ENCODE results near the gene POLR1A. TPM values are rescaled to one million over a fixed set of nuclear protein-coding genes. Genes with fewer than 3 reads are reported as not detected.

The POLR1A gene
- total RNA-seq, 1 experiment from 2014 or later, result 62.6 TPM

- intact Hi-C loops (cut with micrococcal nuclease; ENCODE audit: unreplicated experiment), result no loop called here
- no peaks in the 10 kb centered on the region for H3K4me1 ChIP-seq (ENCODE audit: control insufficient read depth, insufficient read depth, low read length)
- CTCF ChIA-PET, result no interaction called here
- POLR2A ChIA-PET, result no interaction called here
- peaks cover 29% of the 10 kb centered on the region for H3K36me3 ChIP-seq (ENCODE audit: control insufficient read depth, insufficient read depth, low read length)
- no peak overlapping the region for H3K4me3 ChIP-seq (ENCODE audit: low read depth in 2 of 2, low read length in 2 of 2)
- H3K27ac ChIP-seq (ENCODE audit: low read length), result no peak overlapping the region
- DNase-seq (ENCODE audit: low read depth, low spot score) (no peak), ATAC-seq (no peak)
- in situ Hi-C loops (cut with HindIII; ENCODE audit: low pct_unique_long_range_greater_than_20kb, low sequenced_read_pairs), result no loop called here
- TF ChIP-seq SIN3A (IDR thresholded peaks at IDR 0.05; ENCODE audit: borderline replicate concordance, insufficient read depth, low read depth, low read length), result no peak
- TF ChIP-seq, protein P1, sequence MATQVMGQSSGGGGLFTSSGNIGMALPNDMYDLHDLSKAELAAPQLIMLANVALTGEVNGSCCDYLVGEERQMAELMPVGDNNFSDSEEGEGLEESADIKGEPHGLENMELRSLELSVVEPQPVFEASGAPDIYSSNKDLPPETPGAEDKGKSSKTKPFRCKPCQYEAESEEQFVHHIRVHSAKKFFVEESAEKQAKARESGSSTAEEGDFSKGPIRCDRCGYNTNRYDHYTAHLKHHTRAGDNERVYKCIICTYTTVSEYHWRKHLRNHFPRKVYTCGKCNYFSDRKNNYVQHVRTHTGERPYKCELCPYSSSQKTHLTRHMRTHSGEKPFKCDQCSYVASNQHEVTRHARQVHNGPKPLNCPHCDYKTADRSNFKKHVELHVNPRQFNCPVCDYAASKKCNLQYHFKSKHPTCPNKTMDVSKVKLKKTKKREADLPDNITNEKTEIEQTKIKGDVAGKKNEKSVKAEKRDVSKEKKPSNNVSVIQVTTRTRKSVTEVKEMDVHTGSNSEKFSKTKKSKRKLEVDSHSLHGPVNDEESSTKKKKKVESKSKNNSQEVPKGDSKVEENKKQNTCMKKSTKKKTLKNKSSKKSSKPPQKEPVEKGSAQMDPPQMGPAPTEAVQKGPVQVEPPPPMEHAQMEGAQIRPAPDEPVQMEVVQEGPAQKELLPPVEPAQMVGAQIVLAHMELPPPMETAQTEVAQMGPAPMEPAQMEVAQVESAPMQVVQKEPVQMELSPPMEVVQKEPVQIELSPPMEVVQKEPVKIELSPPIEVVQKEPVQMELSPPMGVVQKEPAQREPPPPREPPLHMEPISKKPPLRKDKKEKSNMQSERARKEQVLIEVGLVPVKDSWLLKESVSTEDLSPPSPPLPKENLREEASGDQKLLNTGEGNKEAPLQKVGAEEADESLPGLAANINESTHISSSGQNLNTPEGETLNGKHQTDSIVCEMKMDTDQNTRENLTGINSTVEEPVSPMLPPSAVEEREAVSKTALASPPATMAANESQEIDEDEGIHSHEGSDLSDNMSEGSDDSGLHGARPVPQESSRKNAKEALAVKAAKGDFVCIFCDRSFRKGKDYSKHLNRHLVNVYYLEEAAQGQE (IDR thresholded peaks at IDR 0.05; ENCODE audit: insufficient read depth in 1 of 2, low read depth in 2 of 2, low read length in 1 of 2), result no peak
- no peak for TF ChIP-seq POLR2AphosphoS5 (IDR thresholded peaks at IDR 0.05; ENCODE audit: low read depth, low read length)
- no peak for TF ChIP-seq TCF7L2 (IDR thresholded peaks at IDR 0.05; ENCODE audit: low read depth, low read length)
- TF ChIP-seq, protein P2, sequence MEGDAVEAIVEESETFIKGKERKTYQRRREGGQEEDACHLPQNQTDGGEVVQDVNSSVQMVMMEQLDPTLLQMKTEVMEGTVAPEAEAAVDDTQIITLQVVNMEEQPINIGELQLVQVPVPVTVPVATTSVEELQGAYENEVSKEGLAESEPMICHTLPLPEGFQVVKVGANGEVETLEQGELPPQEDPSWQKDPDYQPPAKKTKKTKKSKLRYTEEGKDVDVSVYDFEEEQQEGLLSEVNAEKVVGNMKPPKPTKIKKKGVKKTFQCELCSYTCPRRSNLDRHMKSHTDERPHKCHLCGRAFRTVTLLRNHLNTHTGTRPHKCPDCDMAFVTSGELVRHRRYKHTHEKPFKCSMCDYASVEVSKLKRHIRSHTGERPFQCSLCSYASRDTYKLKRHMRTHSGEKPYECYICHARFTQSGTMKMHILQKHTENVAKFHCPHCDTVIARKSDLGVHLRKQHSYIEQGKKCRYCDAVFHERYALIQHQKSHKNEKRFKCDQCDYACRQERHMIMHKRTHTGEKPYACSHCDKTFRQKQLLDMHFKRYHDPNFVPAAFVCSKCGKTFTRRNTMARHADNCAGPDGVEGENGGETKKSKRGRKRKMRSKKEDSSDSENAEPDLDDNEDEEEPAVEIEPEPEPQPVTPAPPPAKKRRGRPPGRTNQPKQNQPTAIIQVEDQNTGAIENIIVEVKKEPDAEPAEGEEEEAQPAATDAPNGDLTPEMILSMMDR (IDR thresholded peaks at IDR 0.05), result no peak
- H3K9me3 ChIP-seq (ENCODE audit: control insufficient read depth, insufficient read depth, low read depth, low read length), result no peaks in the 10 kb centered on the region
- H3K27me3 ChIP-seq (ENCODE audit: control insufficient read depth, insufficient read depth, low read length), result no peaks in the 10 kb centered on the region
- no TSS peak for BruUV-seq (replicated peaks)
These were observed 42.1 kb upstream of the POLR1A start for GRCh38 chr2:86147793-86148192.

DNA sequence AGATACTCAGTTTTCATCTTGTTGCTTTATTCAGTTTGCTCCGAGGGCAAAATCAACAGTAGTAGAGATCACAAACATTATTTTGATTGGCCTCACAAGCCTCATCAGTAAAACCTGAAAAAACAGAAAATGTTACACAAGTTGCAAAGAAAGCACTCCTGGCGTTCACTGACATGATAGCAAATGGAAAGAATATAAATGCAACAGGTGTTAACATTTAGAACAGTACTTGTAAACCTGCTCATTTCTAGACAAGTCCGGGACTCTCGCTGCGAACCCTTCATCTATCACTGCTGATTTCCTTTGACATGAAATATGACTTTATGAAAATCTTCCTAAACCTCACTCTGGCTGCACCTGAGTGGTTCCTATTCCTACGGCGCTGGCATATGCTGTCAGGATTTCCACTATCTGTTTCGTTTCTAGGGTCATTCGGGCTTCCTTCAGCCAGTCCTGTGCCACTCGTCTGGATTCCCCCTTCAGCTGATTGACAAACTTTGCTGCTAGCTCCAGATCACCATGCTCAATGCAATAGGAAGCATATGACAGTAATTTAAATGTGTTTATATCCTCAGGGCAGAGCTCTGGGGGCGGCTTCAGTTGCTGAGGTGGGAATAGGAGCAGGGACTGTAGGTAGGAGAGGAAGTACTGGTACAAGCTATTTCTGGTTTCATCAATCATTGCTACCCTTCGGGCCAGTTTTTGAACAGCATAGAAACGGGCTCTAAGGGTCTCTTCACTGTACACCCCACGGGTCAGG is 38.4 kb upstream of the POLR1A start:
- no peaks in the 10 kb centered on the region for H3K27me3 ChIP-seq (ENCODE audit: control insufficient read depth, insufficient read depth, low read length)
- no peak overlapping the region for H3K27ac ChIP-seq (ENCODE audit: low read length)
- H3K9me3 ChIP-seq (ENCODE audit: control insufficient read depth, insufficient read depth, low read depth, low read length), result no peaks in the 10 kb centered on the region
- in situ Hi-C loops (cut with HindIII; ENCODE audit: low pct_unique_long_range_greater_than_20kb, low sequenced_read_pairs), result no loop called here
- H3K4me3 ChIP-seq (ENCODE audit: low read depth in 2 of 2, low read length in 2 of 2), result no peak overlapping the region
- H3K36me3 ChIP-seq (ENCODE audit: control insufficient read depth, insufficient read depth, low read length), result peaks cover 23% of the 10 kb centered on the region
- ChIA-PET POLR2A (no interaction called here), CTCF (no interaction called here)
- intact Hi-C loops (cut with micrococcal nuclease; ENCODE audit: unreplicated experiment), result no loop called here
- BruUV-seq (replicated peaks), result TSS peak; percentile 90
- TF ChIP-seq TCF7L2 (IDR thresholded peaks at IDR 0.05; ENCODE audit: low read depth, low read length), result no peak
- no peak for TF ChIP-seq POLR2AphosphoS5 (IDR thresholded peaks at IDR 0.05; ENCODE audit: low read depth, low read length)
- no peak for TF ChIP-seq SIN3A (IDR thresholded peaks at IDR 0.05; ENCODE audit: borderline replicate concordance, insufficient read depth, low read depth, low read length)
- TF ChIP-seq, protein P2 (IDR thresholded peaks at IDR 0.05), result no peak
- TF ChIP-seq, protein P1 (IDR thresholded peaks at IDR 0.05; ENCODE audit: insufficient read depth in 1 of 2, low read depth in 2 of 2, low read length in 1 of 2), result no peak
- DNase-seq (ENCODE audit: low read depth, low spot score), result no peak
- no peaks in the 10 kb centered on the region for H3K4me1 ChIP-seq (ENCODE audit: control insufficient read depth, insufficient read depth, low read length)
- 0 out of 2 replicates have a peak, but pooled peaks have one; percentile 9 for ATAC-seq

Data from Panc1 (cell line).